AML-193 (cell line): ENCODE data around the gene SPOUT1.

Experiments used
- DNase-seq, 2 experiments: peaks; one replicate each; lab custom pipeline; 2025; lab: John Stamatoyannopoulos, UW

Gene SPOUT1

GRCh38 chr9:128836509-128837145, 7.0 kb upstream of the SPOUT1 start:
- no peak for DNase-seq

DNA sequence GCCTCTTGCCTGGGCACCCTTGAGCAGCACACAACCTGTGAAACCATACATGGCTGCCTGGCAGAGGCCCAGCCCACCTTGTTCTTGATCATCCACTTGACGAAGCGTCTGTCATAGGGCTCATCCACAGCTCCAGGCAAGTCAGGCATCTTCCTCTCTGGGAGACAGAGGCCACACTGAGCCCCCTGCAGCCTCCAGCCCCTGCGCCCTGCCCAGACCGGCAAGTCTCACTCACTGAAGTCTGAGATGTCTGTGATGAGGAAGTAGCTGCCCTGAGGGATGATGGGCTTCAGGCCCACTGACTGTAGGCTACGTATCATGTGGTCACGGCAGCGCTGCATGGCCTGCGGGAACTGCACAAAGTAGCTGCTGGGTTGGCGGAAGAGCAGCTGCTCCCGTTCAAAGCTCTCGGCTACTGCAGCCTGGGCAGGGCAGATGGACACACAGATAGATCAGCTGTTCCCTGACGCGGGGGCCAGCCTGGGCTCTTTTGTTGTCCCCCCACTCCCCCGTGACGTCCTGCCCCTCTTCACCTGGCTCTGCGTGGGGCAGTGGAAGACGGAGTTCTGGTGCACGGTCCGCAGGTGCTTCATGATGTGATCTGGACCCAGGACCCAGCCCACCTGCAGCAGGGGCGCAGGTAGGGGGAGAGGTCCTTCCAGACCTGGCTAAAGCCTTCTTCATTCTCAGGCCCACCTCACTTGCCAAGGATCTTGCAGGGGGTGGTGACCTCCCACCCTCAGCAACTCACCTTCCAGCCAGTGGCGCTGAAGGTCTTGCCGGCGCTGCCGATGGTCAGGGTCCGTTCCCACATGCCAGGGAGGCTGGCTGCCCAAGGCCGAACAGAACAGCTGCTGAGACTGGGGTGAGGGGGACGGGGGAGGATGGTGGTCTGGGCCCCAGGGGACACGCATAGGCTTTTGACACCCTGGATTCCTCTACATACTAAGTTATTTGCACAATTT, 5.9 kb upstream of the SPOUT1 start:
- DNase-seq: no peak

- no peak for DNase-seq
Measured at GRCh38 chr9:128833696-128834095, 4.1 kb upstream of the SPOUT1 start.

- no peak for DNase-seq
Measured at GRCh38 chr9:128828719-128829452, 708 bp downstream of the SPOUT1 start.

GRCh38 chr9:128828267-128828666, 1.3 kb downstream of the SPOUT1 start:
- DNase-seq: no peak

- DNase-seq: no peak
Measured at GRCh38 chr9:128825923-128826700, 3.5 kb downstream of the SPOUT1 start.

DNA sequence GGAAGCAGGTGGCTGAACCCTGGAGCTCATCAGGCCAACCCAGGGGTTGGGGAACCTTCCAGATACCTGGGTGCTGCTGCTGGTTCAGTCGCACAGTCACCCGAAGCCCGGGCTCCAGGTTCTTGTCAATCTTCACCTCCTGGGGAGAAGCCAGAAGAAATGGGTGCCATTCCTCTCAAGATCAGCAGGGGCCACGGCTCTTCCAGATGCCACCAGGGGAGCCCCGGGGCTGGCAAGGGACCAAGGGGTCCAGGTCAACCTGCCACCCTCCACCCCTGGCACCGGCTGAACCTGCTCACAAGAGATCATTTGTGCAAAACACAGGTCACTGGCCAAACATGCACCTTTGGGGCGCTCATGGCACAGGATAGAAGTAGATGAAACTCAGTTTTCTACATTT, 4.7 kb downstream of the SPOUT1 start:
- DNase-seq: no peak

GRCh38 chr9:128823903-128824406, 5.6 kb downstream of the SPOUT1 start:
- no peak for DNase-seq

DNA sequence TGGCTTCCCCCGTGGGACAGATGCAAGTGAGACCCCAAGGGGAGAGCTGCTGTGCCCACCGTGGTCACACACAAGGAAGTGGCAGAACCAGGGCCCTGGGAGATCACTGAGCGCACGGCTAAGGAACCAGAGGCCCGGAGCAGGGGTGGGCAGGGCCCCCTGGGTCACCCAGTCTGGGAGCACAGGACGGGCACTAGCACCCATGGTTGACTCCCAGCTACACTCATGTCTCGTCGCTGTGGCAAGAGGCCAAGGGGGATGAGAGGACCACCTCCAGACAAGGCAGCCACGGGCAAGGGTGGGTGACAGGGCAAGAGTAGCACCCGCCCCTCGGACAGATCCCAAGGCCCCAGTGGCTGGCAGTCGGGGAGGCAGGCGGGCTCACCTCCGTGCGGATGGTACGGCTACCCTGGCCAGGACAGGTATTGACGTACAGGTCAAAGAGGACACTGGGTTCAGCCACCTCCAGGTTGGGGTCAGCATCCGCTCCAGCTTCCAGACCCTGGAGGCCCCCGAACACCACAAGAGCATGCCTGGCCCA, 6.2 kb downstream of the SPOUT1 start:
- no peak for DNase-seq

DNA sequence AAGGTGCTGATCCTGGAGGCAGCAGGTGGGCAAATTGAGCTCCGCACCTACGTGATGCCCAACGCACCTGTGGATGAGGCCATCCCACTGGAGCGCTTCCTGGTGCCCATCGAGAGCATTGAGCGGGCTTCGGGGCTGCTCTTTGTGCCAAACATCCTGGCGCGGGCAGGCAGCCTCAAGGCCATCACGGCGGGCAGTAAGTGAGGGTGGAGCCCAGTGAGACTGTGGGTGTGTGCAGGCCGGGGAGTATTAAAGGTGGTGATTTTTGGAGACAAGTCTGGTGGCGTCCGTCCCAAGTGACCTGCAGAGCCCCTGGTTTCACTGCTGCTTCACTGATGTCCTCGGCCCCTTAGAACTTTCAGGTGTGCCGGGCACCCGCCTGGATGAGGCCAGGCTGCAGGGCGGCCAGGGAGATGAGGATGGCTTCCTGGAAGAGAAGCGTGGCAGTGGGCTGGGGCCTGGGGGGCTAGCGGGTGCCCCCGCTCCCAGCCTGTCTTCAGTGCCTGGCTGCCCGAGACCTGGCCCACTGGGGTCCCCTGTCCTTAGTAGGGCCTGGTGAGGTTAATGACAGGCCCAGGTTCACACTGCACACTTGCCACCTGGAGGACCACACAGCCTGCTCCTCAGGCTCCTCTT, 7.1 kb downstream of the SPOUT1 start:
- no peak for DNase-seq

DNA sequence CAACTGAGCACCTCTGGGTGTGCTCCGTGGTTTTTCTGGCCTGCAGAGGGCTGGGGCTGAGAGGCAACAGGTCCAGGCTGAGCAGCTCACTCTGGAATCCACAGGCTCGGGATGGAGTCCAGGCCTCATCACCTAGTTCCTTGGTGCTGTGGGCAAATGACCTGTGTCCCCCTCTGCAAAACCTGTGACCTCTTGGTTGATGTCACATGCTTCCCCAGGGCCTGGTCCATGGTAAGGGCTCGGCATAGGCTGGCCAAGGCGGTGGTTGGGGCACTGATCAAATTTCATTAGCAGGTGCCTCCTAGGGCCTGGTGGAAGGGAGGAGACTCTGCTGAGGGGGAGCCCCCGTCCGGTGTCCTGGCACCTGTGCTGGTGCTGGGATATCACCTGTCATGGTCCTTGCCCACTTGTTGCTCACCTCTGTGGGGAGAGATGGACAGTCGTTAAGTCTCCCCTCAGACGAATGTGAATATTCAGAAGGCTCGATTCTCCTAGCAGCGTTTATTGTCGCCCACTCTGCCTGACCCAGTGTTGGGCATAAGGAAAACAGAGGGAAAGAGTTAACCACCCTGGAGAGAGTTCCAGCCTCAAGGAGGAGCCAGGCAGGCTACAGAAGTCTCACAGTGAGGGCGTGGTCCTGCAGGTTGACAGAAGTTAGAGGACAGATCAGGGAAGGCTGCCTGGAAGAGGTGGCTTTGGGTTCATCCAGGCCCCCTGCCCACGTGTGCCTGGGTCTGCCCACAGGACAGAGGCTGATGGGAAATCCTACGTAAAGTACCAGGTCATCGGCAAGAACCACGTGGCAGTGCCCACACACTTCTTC, 7.8 kb downstream of the SPOUT1 start:
- DNase-seq: no peak

GRCh38 chr9:128820665-128821583, 8.7 kb downstream of the SPOUT1 start:
- no peak for DNase-seq

GRCh38 chr9:128819716-128820664, 9.6 kb downstream of the SPOUT1 start:
- DNase-seq: no peak

- DNase-seq: peak in 1 of 2 experiments; percentile 27
Measured at GRCh38 chr9:128818839-128819715, 10.5 kb downstream of the SPOUT1 start.

- peak; percentile 91 to 93 for DNase-seq
Measured at GRCh38 chr9:128818099-128818838, 11.3 kb downstream of the SPOUT1 start, which contains the start of gene ENDOG. TSS of gene ENDOG (plus strand) at chr9:128818500. CDS start at chr9:128818685, 185 bp downstream.

DNA sequence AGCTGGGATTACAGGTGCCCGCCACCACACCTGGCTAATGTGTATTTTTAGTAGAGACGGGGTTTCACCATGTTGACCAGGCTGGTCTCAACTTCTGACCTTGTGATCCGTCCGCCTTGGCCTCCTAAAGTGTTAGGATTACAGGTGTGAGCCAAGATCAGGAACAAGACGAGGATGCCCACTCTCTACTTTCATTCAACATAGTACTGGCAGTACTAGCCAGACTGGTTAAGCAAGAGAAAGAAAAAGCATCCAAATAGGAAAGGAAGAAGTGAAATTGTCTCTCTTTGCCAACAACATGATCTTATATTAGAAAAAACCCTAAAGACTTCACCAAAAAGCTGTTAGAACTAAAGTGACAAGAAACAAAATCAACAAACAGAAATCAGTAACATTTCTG, 18.7 kb downstream of the SPOUT1 start:
- no peak for DNase-seq
